GM18502 (cell line): ENCODE data around the gene LRCH1.
"Not testable (repeated sequence)": the region's sequence is repeated elsewhere in the genome, so short reads cannot be mapped to it uniquely, and the experiment has no call there.

Experiments used
- ATAC-seq: cut with Tn5 transposase; IDR thresholded peaks from one replicate; pipeline ENCODE4 v1.9.1; 2021; ENCODE audit warnings: mild to moderate bottlenecking; ENCODE audit not compliant: unreplicated experiment, poor library complexity

The LRCH1 gene

GRCh38 chr13:46738766-46739165 lies 185.8 kb downstream of the LRCH1 start:
- ATAC-seq: no peak

- ATAC-seq: no peak
Observed at GRCh38 chr13:46739447-46740098, 186.6 kb downstream of the LRCH1 start.

- no peak for ATAC-seq
Observed at GRCh38 chr13:46743191-46743590, 190.2 kb downstream of the LRCH1 start.

- ATAC-seq: no peak
Observed at GRCh38 chr13:46745062-46745461, 192.1 kb downstream of the LRCH1 start.

- ATAC-seq: no peak
Observed at GRCh38 chr13:46745706-46746105, 192.7 kb downstream of the LRCH1 start.

- ATAC-seq: no peak
Observed at GRCh38 chr13:46747031-46747820, 194.3 kb downstream of the LRCH1 start.

GRCh38 chr13:46748300-46748699 lies 195.3 kb downstream of the LRCH1 start:
- ATAC-seq: no peak

- ATAC-seq: no peak
Observed at GRCh38 chr13:46749951-46750350, 197.0 kb downstream of the LRCH1 start.

- peak; percentile 92 for ATAC-seq
Observed at GRCh38 chr13:46751811-46752635, 199.1 kb downstream of the LRCH1 start.

- ATAC-seq: no peak
Observed at GRCh38 chr13:46753137-46753536, 200.2 kb downstream of the LRCH1 start.

- no peak for ATAC-seq
Observed at GRCh38 chr13:46753917-46754316, 200.9 kb downstream of the LRCH1 start.

- ATAC-seq: no peak
Observed at GRCh38 chr13:46754812-46755211, 201.8 kb downstream of the LRCH1 start.

- not testable (repeated sequence) for ATAC-seq
Observed at GRCh38 chr13:46755508-46755907, 202.5 kb downstream of the LRCH1 start.

GRCh38 chr13:46756977-46757376 lies 204.0 kb downstream of the LRCH1 start:
- no peak for ATAC-seq

- ATAC-seq: no peak
Observed at GRCh38 chr13:46757640-46758039, 204.7 kb downstream of the LRCH1 start.

GRCh38 chr13:46759846-46760245 lies 206.9 kb downstream of the LRCH1 start:
- ATAC-seq: no peak

- no peak for ATAC-seq
Observed at GRCh38 chr13:46761174-46761573, 208.2 kb downstream of the LRCH1 start.

GRCh38 chr13:46761866-46762265 lies 208.9 kb downstream of the LRCH1 start:
- ATAC-seq: no peak

- ATAC-seq: not testable (repeated sequence)
Observed at GRCh38 chr13:46769925-46770324, 217.0 kb downstream of the LRCH1 start.

GRCh38 chr13:46771693-46772092 lies 218.7 kb downstream of the LRCH1 start:
- ATAC-seq: no peak

- no peak for ATAC-seq
Observed at GRCh38 chr13:46773541-46773940, 220.6 kb downstream of the LRCH1 start.
